Kidney epithelial cell (primary cell): Measurements from ENCODE around the gene APC2. TPM values are rescaled to one million over a fixed set of nuclear protein-coding genes. Genes with fewer than 3 reads are reported as not detected.

Experiments used
- DNase-seq: peaks from one replicate; pipeline ENCODE4 v3.0.0-alpha.2; 2010; ENCODE audit warnings: low read depth
- H3K27me3 ChIP-seq: 2 replicates; pipeline ENCODE4 v1.6.0; 2011; ENCODE audit warnings: low read length; ENCODE audit not compliant: control insufficient read depth, insufficient read depth
- H3K36me3 ChIP-seq: 2 replicates; pipeline ENCODE4 v1.5.1; 2011; ENCODE audit warnings: low read length; ENCODE audit not compliant: control insufficient read depth, insufficient read depth
- H3K4me3 ChIP-seq: 2 replicates; pipeline ENCODE4 v1.5.1; 2011; ENCODE audit warnings: low read depth, mild to moderate bottlenecking, control low read depth, low read length
- CTCF ChIP-seq: IDR thresholded peaks from 2 replicates; pipeline ENCODE4 v1.5.1; 2011; ENCODE audit warnings: mild to moderate bottlenecking, moderate library complexity, low read length, control low read depth, inconsistent platforms; ENCODE audit not compliant: insufficient read depth, poor library complexity, severe bottlenecking
- total RNA-seq: library from RNA; depleted of rRNA; stranded (reverse); fragments of >200 nt; gene quantifications from 2 replicates; pipeline ENCODE4 v1.2.3, GENCODE V29; 2015

The APC2 gene
- total RNA-seq, 1 donor from 2014 or later = not detected

- no peak for TF ChIP-seq CTCF
- Histone ChIP-seq H3K36me3 (no peaks in the 10 kb centered on the region), H3K4me3 (no peak overlapping the region), H3K27me3 (peaks cover 51% of the 10 kb centered on the region)
- no peak for DNase-seq
Measured at GRCh38 chr19:1522838-1523237, 72.9 kb downstream of the APC2 start.

Other genes starting within 250 kb of the APC2 start
- 78.3 and 86.5 TPM in 2 replicates for gene STK11, start 244.3 kb upstream of the APC2 start, total RNA-seq
- gene CBARP, start 212.1 kb upstream of the APC2 start, total RNA-seq = 5.1 and 10.5 TPM in 2 replicates
- gene ATP5F1D, start 208.4 kb upstream of the APC2 start, total RNA-seq = 55.3 and 69.8 TPM in 2 replicates
- gene MIDN, start 201.5 kb upstream of the APC2 start, total RNA-seq = 66.8 and 69.4 TPM in 2 replicates
- 298 and 403 TPM in 2 replicates for gene CIRBP, start 180.8 kb upstream of the APC2 start, total RNA-seq
- gene FAM174C, start 174.6 kb upstream of the APC2 start, total RNA-seq = 58.5 and 75.0 TPM in 2 replicates
- gene EFNA2, start 164.2 kb upstream of the APC2 start, total RNA-seq = 3.1 and 5.3 TPM in 2 replicates
- gene NDUFS7, start 66.2 kb upstream of the APC2 start, total RNA-seq = 165 and 189 TPM in 2 replicates
- gene GAMT, start 48.6 kb upstream of the APC2 start, total RNA-seq = 17.5 and 20.3 TPM in 2 replicates
- 74.5 and 77.0 TPM in 2 replicates for gene DAZAP1, start 42.5 kb upstream of the APC2 start, total RNA-seq
- 1,778 and 3,178 TPM in 2 replicates for gene RPS15, start 11.7 kb upstream of the APC2 start, total RNA-seq
- gene C19orf25, start 29.1 kb downstream of the APC2 start, total RNA-seq = 38.8 and 40.0 TPM in 2 replicates
- gene PCSK4, start 40.2 kb downstream of the APC2 start, total RNA-seq = 1.6 and 5.5 TPM in 2 replicates
- gene REEP6, start 41.1 kb downstream of the APC2 start, total RNA-seq = 8.7 and 9.7 TPM in 2 replicates
- 0.58 and 1.8 TPM in 2 replicates for gene ADAMTSL5, start 62.9 kb downstream of the APC2 start, total RNA-seq
- gene PLK5, start 74.0 kb downstream of the APC2 start, total RNA-seq = not detected in 2 replicates
- 90.9 and 112 TPM in 2 replicates for gene MEX3D, start 118.2 kb downstream of the APC2 start, total RNA-seq
- gene MBD3, start 142.7 kb downstream of the APC2 start, total RNA-seq = 118 and 130 TPM in 2 replicates
- gene UQCR11, start 155.3 kb downstream of the APC2 start, total RNA-seq = 77.8 and 84.6 TPM in 2 replicates
- 123 and 199 TPM in 2 replicates for gene TCF3, start 202.5 kb downstream of the APC2 start, total RNA-seq